Transverse colon (tissue), 4 donors: Measurements from ENCODE around the gene NFKBIL1. TPM values are rescaled to one million over a fixed set of nuclear protein-coding genes. Genes with fewer than 3 reads are reported as not detected.

ENCODE experiments used
- DNase-seq: peaks from one replicate; pipeline ENCODE4 v3.0.0-alpha.2; 2019
- H3K27ac ChIP-seq, 4 donors: fragments of 200-600 bp; sonication (generic); 2 replicates each; pipeline ENCODE4 v1.5.1; 2016 to 2018; ENCODE audit warnings: inconsistent platforms in 4 of 4
- H3K27me3 ChIP-seq: fragments of 200-600 bp; sonication (generic); 2 replicates; pipeline ENCODE4 v1.5.1; 2017; ENCODE audit warnings: inconsistent platforms
- H3K36me3 ChIP-seq, 4 donors: fragments of 200-600 bp; sonication (generic); 2 replicates each; pipeline ENCODE4 v1.5.1; 2017 to 2019; ENCODE audit warnings: inconsistent platforms in 4 of 4
- H3K4me1 ChIP-seq, 4 donors: fragments of 200-600 bp; sonication (generic); 2 replicates each; pipeline ENCODE4 v1.5.1; 2017 to 2020; ENCODE audit warnings: inconsistent platforms in 4 of 4
- H3K4me3 ChIP-seq, 4 donors: fragments of 200-600 bp; sonication (generic); 1 replicate in 1 of 4; 2 replicates in 3 of 4; pipeline versions ENCODE4 v1.5.1 to v1.6.1; 2017 to 2019; ENCODE audit warnings: inconsistent platforms in 4 of 4
- H3K9me3 ChIP-seq, 2 donors: fragments of 200-600 bp; sonication (generic); 2 replicates each; pipeline ENCODE4 v1.5.1; 2017 to 2019; ENCODE audit warnings: inconsistent platforms in 2 of 2
- EP300 ChIP-seq: sonication (generic); formaldehyde crosslinking; IDR thresholded peaks from one replicate; pipeline ENCODE4 v1.6.1; 2017; ENCODE audit warnings: antibody characterized with exemption, low read depth
- POLR2A ChIP-seq: fragments of 450-650 bp; IDR thresholded peaks from one replicate; pipeline ENCODE4 v1.6.1; 2016; ENCODE audit warnings: antibody characterized with exemption, mild to moderate bottlenecking, moderate library complexity
- POLR2AphosphoS5 ChIP-seq, 3 donors: sonication (generic); formaldehyde crosslinking; IDR thresholded peaks; one replicate each; pipeline ENCODE4 v1.6.1; 2016; ENCODE audit warnings: antibody characterized with exemption in 3 of 3
- WGBS, 2 donors: methylation state at CpG; one replicate each; pipeline ENCODE4 v1.1.5; 2018; ENCODE audit warnings: low coverage in 1 of 2; 5-methylcytosine and 5-hydroxymethylcytosine counted together
- in situ Hi-C, 4 donors: fragments of 200-750 bp; cut with MboI; loops; one replicate each; pipeline versions ENCODE4 v1.15.0 to v1.15.1; 2017; ENCODE audit warnings: low sequenced_read_pairs in 3 of 4, low pct_ligation_motif_present in 1 of 4, low pct_unique_long_range_greater_than_20kb in 1 of 4
- intact Hi-C: fragments of 100-400 bp; cut with DNase I; formaldehyde crosslinking; loops from one replicate; pipeline ENCODE4 v1.15.1; 2023; ENCODE audit warnings: low total_unique reads
- total RNA-seq, 4 donors: library from RNA; depleted of rRNA; stranded (reverse); fragments of >200 nt; gene quantifications; one replicate each; pipeline ENCODE4 v1.1.0, GENCODE V29; 2016
- TF ChIP-seq, protein P1 (sequence below), 5 experiments: fragments of 200-600 bp in 3 of 5; fragments of 450-650 bp in 2 of 5; sonication (generic) in 3 of 5; IDR thresholded peaks; 1 replicate in 2 of 5; 2 replicates in 3 of 5; pipeline ENCODE4 v1.5.1; 2016 to 2017; ENCODE audit warnings: antibody characterized with exemption in 5 of 5, inconsistent platforms in 3 of 5, mild to moderate bottlenecking in 2 of 5, moderate library complexity in 1 of 5

Gene NFKBIL1
- total RNA-seq, 4 donors from 2014 or later = 13.7 to 29.5 (median 22.9) TPM

DNA sequence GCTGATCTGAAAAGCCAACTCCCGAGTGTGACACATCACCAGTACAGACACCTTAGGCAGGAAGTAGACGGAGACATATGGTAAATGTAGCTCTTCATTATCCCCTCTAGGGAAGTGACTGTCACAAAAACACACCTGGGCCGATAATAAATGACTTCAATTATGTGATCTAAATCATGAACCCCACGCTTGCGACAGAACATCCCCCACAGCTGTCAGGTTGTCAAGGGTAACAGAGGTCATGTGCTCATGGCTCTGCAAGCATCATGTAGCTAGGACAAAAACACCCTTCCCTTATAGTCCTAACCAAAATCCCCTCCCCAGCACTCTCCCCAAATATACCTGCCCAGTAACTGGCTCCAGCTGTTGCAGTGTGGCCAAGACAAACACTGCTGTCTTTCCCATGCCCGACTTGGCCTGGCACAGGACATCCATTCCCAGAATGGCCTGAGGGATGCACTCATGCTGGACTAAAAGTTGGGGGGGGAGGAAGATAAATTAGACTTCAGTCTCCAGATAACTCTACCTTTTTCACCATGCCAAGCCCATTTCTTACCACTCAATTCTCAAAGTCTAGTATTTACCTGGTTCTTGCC lies 8.5 kb upstream of the NFKBIL1 start:
- in situ Hi-C loops = no loop called here
- intact Hi-C loops = no loop called here
- peaks cover 19 to 38% (median 32%) of the 10 kb centered on the region in 4 donors for H3K4me1 ChIP-seq
- no peaks in the 10 kb centered on the region for H3K9me3 ChIP-seq
- DNase-seq = no peak
- TF ChIP-seq POLR2AphosphoS5 (IDR thresholded peaks at IDR 0.05) = no peak
- TF ChIP-seq EP300 = no peak
- TF ChIP-seq, protein P1, sequence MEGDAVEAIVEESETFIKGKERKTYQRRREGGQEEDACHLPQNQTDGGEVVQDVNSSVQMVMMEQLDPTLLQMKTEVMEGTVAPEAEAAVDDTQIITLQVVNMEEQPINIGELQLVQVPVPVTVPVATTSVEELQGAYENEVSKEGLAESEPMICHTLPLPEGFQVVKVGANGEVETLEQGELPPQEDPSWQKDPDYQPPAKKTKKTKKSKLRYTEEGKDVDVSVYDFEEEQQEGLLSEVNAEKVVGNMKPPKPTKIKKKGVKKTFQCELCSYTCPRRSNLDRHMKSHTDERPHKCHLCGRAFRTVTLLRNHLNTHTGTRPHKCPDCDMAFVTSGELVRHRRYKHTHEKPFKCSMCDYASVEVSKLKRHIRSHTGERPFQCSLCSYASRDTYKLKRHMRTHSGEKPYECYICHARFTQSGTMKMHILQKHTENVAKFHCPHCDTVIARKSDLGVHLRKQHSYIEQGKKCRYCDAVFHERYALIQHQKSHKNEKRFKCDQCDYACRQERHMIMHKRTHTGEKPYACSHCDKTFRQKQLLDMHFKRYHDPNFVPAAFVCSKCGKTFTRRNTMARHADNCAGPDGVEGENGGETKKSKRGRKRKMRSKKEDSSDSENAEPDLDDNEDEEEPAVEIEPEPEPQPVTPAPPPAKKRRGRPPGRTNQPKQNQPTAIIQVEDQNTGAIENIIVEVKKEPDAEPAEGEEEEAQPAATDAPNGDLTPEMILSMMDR (IDR thresholded peaks at IDR 0.05) = no peak
- no peak for TF ChIP-seq POLR2A
- H3K36me3 ChIP-seq = peaks cover 0 to 59% (median 30%) of the 10 kb centered on the region in 4 donors
- H3K27me3 ChIP-seq = no peaks in the 10 kb centered on the region
- H3K4me3 ChIP-seq = peak overlapping the region in 1 of 4 donors; percentile 71
- 42% methylated on average over 6 of the region's 6 CpGs; no CpG with 5 or more reads in 1 of the 2 donors for WGBS, 2 donors
- H3K27ac ChIP-seq = no peak overlapping the region

- H3K27ac ChIP-seq = peak overlapping the region; percentile 93 to 97 (median 94)
- no peak for DNase-seq
- H3K9me3 ChIP-seq = no peaks in the 10 kb centered on the region
- peaks cover 0 to 41% (median 22%) of the 10 kb centered on the region in 4 donors for H3K36me3 ChIP-seq
- H3K4me1 ChIP-seq = peaks cover 19 to 38% (median 32%) of the 10 kb centered on the region in 4 donors
- 8 to 9% methylated on average over 4 of the region's 4 CpGs for WGBS, 2 donors
- in situ Hi-C loops (loop anchor here in 2 of 4 donors (10.0 kb wide), 2 partner anchors 46 to 54 kb away; partner anchors contain the start of genes MICB (in 1 of the 2) and NCR3 (in 1 of the 2)), intact Hi-C loops (no loop called here)
- TF ChIP-seq EP300 (no peak), POLR2A (no peak), POLR2AphosphoS5 (IDR thresholded peaks at IDR 0.05) (no peak)
- TF ChIP-seq, protein P1 (IDR thresholded peaks at IDR 0.05) = no peak
- peak overlapping the region; percentile 42 to 79 (median 66) for H3K4me3 ChIP-seq
- no peaks in the 10 kb centered on the region for H3K27me3 ChIP-seq
These were observed 6.8 kb upstream of the NFKBIL1 start for GRCh38 chr6:31540640-31541039.

DNA sequence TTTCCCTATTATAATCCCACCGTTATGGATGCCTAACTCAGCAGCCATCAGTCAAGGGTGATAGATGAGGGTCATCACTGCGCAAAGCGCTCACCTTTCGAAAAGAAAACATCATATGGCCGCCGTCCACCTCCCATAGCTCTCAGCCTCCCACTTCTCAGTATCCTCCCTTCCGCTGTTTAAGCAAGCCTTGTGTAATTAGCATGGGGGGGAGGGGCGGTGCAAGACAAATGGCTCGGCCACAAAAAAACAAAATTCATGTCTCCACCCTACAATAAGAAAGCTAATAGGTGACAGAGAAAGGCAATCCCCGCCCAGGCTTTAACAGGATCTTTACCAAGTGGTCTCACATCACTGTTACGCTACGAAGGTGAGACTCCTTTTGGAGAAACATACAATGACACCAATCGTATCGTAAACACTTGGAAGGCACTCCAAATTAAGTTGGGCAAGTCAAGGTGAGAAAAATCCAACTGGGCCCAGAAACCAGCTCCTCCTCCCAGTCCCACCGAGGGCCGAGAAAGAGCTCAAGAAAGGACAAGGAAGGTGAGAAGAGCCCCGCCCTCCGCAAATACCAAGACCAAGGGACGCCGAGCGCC lies 6.2 kb upstream of the NFKBIL1 start:
- intact Hi-C loops = no loop called here
- H3K27me3 ChIP-seq = no peaks in the 10 kb centered on the region
- TF ChIP-seq POLR2A = no peak
- TF ChIP-seq, protein P1 (IDR thresholded peaks at IDR 0.05) = no peak
- no peak for TF ChIP-seq POLR2AphosphoS5 (IDR thresholded peaks at IDR 0.05)
- no peak for TF ChIP-seq EP300
- H3K9me3 ChIP-seq = no peaks in the 10 kb centered on the region
- DNase-seq = peak; percentile 55
- in situ Hi-C loops = loop anchor here in 2 of 4 donors (10.0 kb wide), 2 partner anchors 46 to 54 kb away; partner anchors contain the start of genes MICB (in 1 of the 2) and NCR3 (in 1 of the 2)
- H3K27ac ChIP-seq = peak overlapping the region; percentile 93 to 97 (median 94)
- peaks cover 0 to 36% (median 19%) of the 10 kb centered on the region in 4 donors for H3K36me3 ChIP-seq
- peaks cover 19 to 38% (median 32%) of the 10 kb centered on the region in 4 donors for H3K4me1 ChIP-seq
- peak overlapping the region; percentile 42 to 79 (median 66) for H3K4me3 ChIP-seq
- 0 to 1% methylated on average over 1 to 21 of the region's 21 CpGs for WGBS, 2 donors

DNA sequence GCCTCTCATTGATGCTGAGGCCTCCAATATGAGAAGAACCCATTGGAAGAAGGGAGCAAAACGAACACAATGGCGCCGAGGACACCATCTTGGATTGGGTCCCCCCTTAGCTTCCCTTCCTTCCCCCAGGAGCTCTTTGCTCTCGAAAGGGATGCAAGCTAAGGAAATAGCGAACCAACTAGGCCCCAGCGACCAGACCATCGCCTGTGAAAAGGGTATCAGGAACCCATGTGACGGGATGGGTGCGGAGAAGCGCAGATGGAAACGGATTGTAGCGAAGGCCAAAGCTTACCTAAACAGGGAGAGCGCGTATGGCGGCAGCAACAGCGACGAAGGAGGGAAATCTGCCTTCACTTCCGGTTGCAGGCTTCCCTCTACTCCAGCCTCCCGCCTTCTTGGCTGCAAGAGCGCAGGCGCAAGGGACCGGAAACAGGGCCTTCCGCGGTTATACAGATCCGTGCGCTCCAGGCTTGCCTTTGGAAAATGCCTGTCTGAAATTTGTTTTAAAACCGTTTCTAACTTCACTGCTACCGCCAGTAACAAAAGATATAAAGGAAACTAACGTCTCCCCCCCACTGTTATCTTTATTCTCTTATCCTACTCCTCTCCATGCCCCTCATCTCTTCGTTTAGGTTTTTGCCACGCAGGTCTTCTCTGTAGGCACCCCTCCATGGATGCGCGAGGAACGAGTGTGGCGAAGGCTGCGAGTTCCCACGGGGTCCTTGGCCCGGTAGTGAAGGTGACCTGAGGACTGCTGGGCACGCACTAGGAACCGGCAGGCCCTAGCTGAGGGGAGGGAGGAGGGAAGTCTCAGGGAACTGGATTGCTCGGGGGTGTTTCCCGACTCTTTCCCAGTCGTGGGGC lies 5.5 kb upstream of the NFKBIL1 start, which contains the start of gene DDX39B:
Gene DDX39B, minus strand, starts transcription at position 346 of the 864 bp plus-strand sequence. CDS start 1,471 bp downstream, outside the sequence.
- TF ChIP-seq POLR2A = peak; percentile 85
- peak; percentile 86 to 94 (median 89) for TF ChIP-seq POLR2AphosphoS5 (IDR thresholded peaks at IDR 0.05)
- no peak for TF ChIP-seq EP300
- TF ChIP-seq, protein P1 (IDR thresholded peaks at IDR 0.05) = no peak
- in situ Hi-C loops = loop anchor here in 2 of 4 donors (10.0 kb wide), 2 partner anchors 47 to 53 kb away; partner anchors contain the start of genes MICB (in 1 of the 2) and NCR3 (in 1 of the 2)
- Histone ChIP-seq H3K27ac (peak within 1 kb of the TSS; percentile 93 to 97 (median 94)), H3K4me3 (peak within 1 kb of the TSS; percentile 59 to 79 (median 66)), H3K9me3 (no peaks in the 10 kb centered on the region), H3K27me3 (no peaks in the 10 kb centered on the region), H3K36me3 (peaks cover 0 to 29% (median 15%) of the 10 kb centered on the region in 4 donors), H3K4me1 (peaks cover 22 to 41% (median 33%) of the 10 kb centered on the region in 4 donors)
- peak; percentile 95 for DNase-seq
- WGBS, 2 donors = 0 to 1% methylated on average over 2 to 43 of the region's 43 CpGs
- intact Hi-C loops = no loop called here
